H1 (cell line): ENCODE measurements around the gene GTF2IRD1. TPM values are rescaled to one million over a fixed set of nuclear protein-coding genes. Genes with fewer than 3 reads are reported as not detected.
A peak's percentile ranks its signal among the peaks of the same experiment; 100 is the strongest.

Experiments
- CTCF ChIA-PET: fragments of 300-600 bp; sonication (Branson Sonifier 250); formaldehyde crosslinking; loops from one replicate; lab custom pipeline; 2021; ENCODE audit not compliant: partially characterized antibody; lab: Charles Lee
- POLR2A ChIA-PET: fragments of 300-600 bp; sonication (Branson Sonifier 250); formaldehyde crosslinking; loops from one replicate; lab custom pipeline; 2021; ENCODE audit warnings: inconsistent platforms; ENCODE audit not compliant: partially characterized antibody; lab: Charles Lee
- DNase-seq, 2 experiments: peaks; one replicate each; pipeline versions ENCODE4 v3.0.0 to v3.0.0-alpha.2; 2010 to 2022; ENCODE audit warnings: low spot score in 2 of 2, low read depth in 1 of 2, mixed read lengths in 1 of 2
- FAIRE-seq: peaks from 2 replicates; lab custom pipeline; 2011; peaks lifted over from hg19 to GRCh38; lab: Jason Lieb, UNC
- H2AFZ ChIP-seq: 2 replicates; pipeline ENCODE4 v1.8.1; 2012; ENCODE audit warnings: low read length, inconsistent platforms
- H2AK5ac ChIP-seq: 2 replicates; pipeline ENCODE4 v1.6.1; 2013; ENCODE audit warnings: low read depth, low read length
- H2BK120ac ChIP-seq: replicated peaks from 2 replicates; pipeline ENCODE3; 2013; ENCODE audit warnings: low read depth, low read length, inconsistent platforms
- H2BK12ac ChIP-seq: 2 replicates; pipeline ENCODE4 v1.6.1; 2013; ENCODE audit warnings: low read depth, low read length
- H2BK15ac ChIP-seq: 2 replicates; pipeline ENCODE4 v1.6.1; 2013; ENCODE audit warnings: low read length
- H2BK20ac ChIP-seq: 2 replicates; pipeline ENCODE4 v1.6.1; 2013; ENCODE audit warnings: low read length
- H2BK5ac ChIP-seq: 2 replicates; pipeline ENCODE4 v1.6.1; 2013; ENCODE audit warnings: low read depth, low read length
- H3K14ac ChIP-seq: 2 replicates; pipeline ENCODE4 v1.6.1; 2013; ENCODE audit warnings: inconsistent platforms; ENCODE audit not compliant: insufficient read length
- H3K18ac ChIP-seq: 2 replicates; pipeline ENCODE4 v1.6.1; 2013; ENCODE audit warnings: low read length; ENCODE audit errors: extremely low read depth
- H3K23ac ChIP-seq: 2 replicates; pipeline ENCODE4 v1.6.1; 2013; ENCODE audit warnings: inconsistent platforms; ENCODE audit not compliant: insufficient read length
- H3K23me2 ChIP-seq: 2 replicates; pipeline ENCODE4 v1.6.1; 2013; ENCODE audit warnings: low read depth, low read length
- H3K27ac ChIP-seq: 2 replicates; pipeline ENCODE4 v1.6.1; 2011; ENCODE audit warnings: low read depth, low read length, inconsistent platforms
- H3K27me3 ChIP-seq, 4 experiments: replicated peaks in 1 of 4; 1 replicate in 1 of 4; 2 replicates in 3 of 4; pipeline versions ENCODE4 v1.6.1 to v1.8.1; 2011 to 2013; ENCODE audit warnings: low read length in 3 of 4, mild to moderate bottlenecking in 3 of 4, inconsistent platforms in 2 of 4, mixed read lengths in 2 of 4, moderate library complexity in 1 of 4; ENCODE audit not compliant: control insufficient read depth in 3 of 4, insufficient read depth in 3 of 4; ENCODE audit errors: extremely low read depth in 1 of 4
- H3K36me3 ChIP-seq, 4 experiments: 2 replicates each; pipeline versions ENCODE4 v1.6.1 to v1.8.1; 2011 to 2013; ENCODE audit warnings: mild to moderate bottlenecking in 4 of 4, low read length in 3 of 4, moderate library complexity in 2 of 4, control low read depth in 1 of 4, inconsistent platforms in 1 of 4; ENCODE audit not compliant: insufficient read depth in 4 of 4, control insufficient read depth in 2 of 4
- H3K4ac ChIP-seq: replicated peaks from 2 replicates; pipeline ENCODE3; 2013; ENCODE audit warnings: low read length, low read depth, mixed read lengths, inconsistent platforms; ENCODE audit not compliant: insufficient read length
- H3K4me1 ChIP-seq, 4 experiments: replicated peaks in 1 of 4; 1 replicate in 1 of 4; 2 replicates in 3 of 4; pipeline versions ENCODE4 v1.6.1 to v1.8.1; 2011 to 2013; ENCODE audit warnings: low read length in 3 of 4, inconsistent platforms in 2 of 4, mixed read lengths in 1 of 4; ENCODE audit not compliant: insufficient read depth in 4 of 4, control insufficient read depth in 3 of 4
- H3K4me2 ChIP-seq, 2 experiments: 2 replicates each; pipeline versions ENCODE4 v1.6.1 to v1.8.1; 2011 to 2013; ENCODE audit warnings: low read depth in 2 of 2, low read length in 2 of 2, control low read depth in 1 of 2, inconsistent platforms in 1 of 2, mild to moderate bottlenecking in 1 of 2; ENCODE audit not compliant: insufficient read depth in 1 of 2
- H3K4me3 ChIP-seq, 4 experiments: fragments of 200-600, 300-600 bp in 1 of 4; sonication (generic), shearing (Covaris generic), sonication (Bioruptor Twin) in 1 of 4; 2 replicates each; pipeline versions ENCODE4 v1.5.1 to v1.8.1; 2011 to 2016; ENCODE audit warnings: low read length in 4 of 4, low read depth in 3 of 4, control low read depth in 2 of 4, inconsistent platforms in 2 of 4, mild to moderate bottlenecking in 2 of 4, mixed read lengths in 1 of 4, moderate library complexity in 1 of 4; ENCODE audit not compliant: insufficient read depth in 2 of 4; ENCODE audit errors: extremely low read depth in 1 of 4
- H3K56ac ChIP-seq: replicated peaks from 2 replicates; pipeline ENCODE3; 2013; ENCODE audit warnings: low read depth, mild to moderate bottlenecking, mixed read lengths, low read length, inconsistent platforms; ENCODE audit not compliant: insufficient read length
- H3K79me1 ChIP-seq: 2 replicates; pipeline ENCODE4 v1.6.1; 2013; ENCODE audit warnings: low read depth, low read length, control low read depth
- H3K79me2 ChIP-seq, 2 experiments: 2 replicates each; pipeline versions ENCODE4 v1.6.1 to v1.8.1; 2012 to 2013; ENCODE audit warnings: low read length in 2 of 2, mild to moderate bottlenecking in 2 of 2, inconsistent platforms in 1 of 2; ENCODE audit not compliant: insufficient read depth in 2 of 2, control insufficient read depth in 1 of 2
- H3K9ac ChIP-seq, 4 experiments: replicated peaks in 1 of 4; 1 replicate in 1 of 4; 2 replicates in 3 of 4; pipeline versions ENCODE4 v1.6.1 to v1.8.1; 2011 to 2013; ENCODE audit warnings: low read depth in 3 of 4, low read length in 3 of 4, control low read depth in 2 of 4, mild to moderate bottlenecking in 2 of 4, moderate library complexity in 2 of 4, inconsistent platforms in 1 of 4; ENCODE audit errors: extremely low read depth in 1 of 4
- H3K9me3 ChIP-seq, 2 experiments: 2 replicates each; pipeline versions ENCODE4 v1.6.1 to v1.8.1; 2012 to 2013; ENCODE audit warnings: mild to moderate bottlenecking in 2 of 2, moderate library complexity in 2 of 2, control low read depth in 1 of 2, inconsistent platforms in 1 of 2, low read depth in 1 of 2, low read length in 1 of 2, mixed read lengths in 1 of 2; ENCODE audit not compliant: insufficient read depth in 2 of 2
- H4K20me1 ChIP-seq, 2 experiments: replicated peaks in 1 of 2; 2 replicates each; pipeline versions ENCODE3 to v1.8.1; 2011 to 2013; ENCODE audit warnings: inconsistent platforms in 2 of 2, low read length in 2 of 2, mild to moderate bottlenecking in 1 of 2; ENCODE audit not compliant: insufficient read depth in 2 of 2, control insufficient read depth in 1 of 2
- H4K5ac ChIP-seq: 2 replicates; pipeline ENCODE4 v1.6.1; 2013; ENCODE audit warnings: low read length, low read depth, mixed read lengths, inconsistent platforms; ENCODE audit not compliant: insufficient read length
- H4K8ac ChIP-seq: 2 replicates; pipeline ENCODE4 v1.8.0; 2013; ENCODE audit warnings: mild to moderate bottlenecking, moderate library complexity, low read length, inconsistent platforms; ENCODE audit not compliant: insufficient read depth; ENCODE audit errors: extremely low read depth
- H4K91ac ChIP-seq: replicated peaks from 2 replicates; pipeline ENCODE3; 2013; ENCODE audit warnings: low read length, mixed read lengths, inconsistent platforms; ENCODE audit not compliant: insufficient read length
- CEBPB ChIP-seq: IDR thresholded peaks from 2 replicates; pipeline ENCODE4 v1.6.1; 2012; ENCODE audit warnings: low read depth, low read length
- CREB1 ChIP-seq: IDR thresholded peaks from 2 replicates; pipeline ENCODE4 v1.6.1; 2012; ENCODE audit warnings: inconsistent platforms
- CTBP2 ChIP-seq: IDR thresholded peaks from 2 replicates; pipeline ENCODE4 v1.7.0; 2011; ENCODE audit warnings: borderline replicate concordance, mild to moderate bottlenecking, moderate library complexity, mixed read lengths, low read length; ENCODE audit not compliant: insufficient read depth, insufficient read length
- E2F6 ChIP-seq: IDR thresholded peaks from 2 replicates; pipeline ENCODE4 v1.6.1; 2012; ENCODE audit warnings: inconsistent platforms
- EP300 ChIP-seq, 2 experiments: IDR thresholded peaks; 1 replicate in 1 of 2; 2 replicates in 1 of 2; pipeline ENCODE4 v1.6.1; 2011 to 2012; ENCODE audit warnings: low read depth in 2 of 2, low read length in 2 of 2, mild to moderate bottlenecking in 2 of 2, borderline replicate concordance in 1 of 2, inconsistent platforms in 1 of 2, moderate library complexity in 1 of 2
- EZH2 ChIP-seq: fragments of 200-600 bp; sonication (generic); IDR thresholded peaks from 2 replicates; pipeline ENCODE4 v1.7.1; 2012; ENCODE audit warnings: low read depth, mild to moderate bottlenecking, moderate library complexity, low read length, inconsistent platforms; ENCODE audit not compliant: severe bottlenecking
- JUN ChIP-seq: IDR thresholded peaks from 2 replicates; pipeline ENCODE4 v1.6.1; 2011; ENCODE audit warnings: low read depth, mild to moderate bottlenecking, improper control_type of control experiment, low read length
- KDM1A ChIP-seq: fragments of 200-600, 300-600 bp; sonication (generic); IDR thresholded peaks from 2 replicates; pipeline ENCODE4 v1.7.1; 2016; ENCODE audit warnings: mild to moderate bottlenecking, low read length, borderline replicate concordance
- TBP ChIP-seq: IDR thresholded peaks from 2 replicates; pipeline ENCODE4 v1.6.1; 2011; ENCODE audit warnings: low read depth, low read length, improper control_type of control experiment
- TEAD4 ChIP-seq: IDR thresholded peaks from 2 replicates; pipeline ENCODE4 v1.6.1; 2012; ENCODE audit warnings: low read depth, low read length, inconsistent platforms, mixed read lengths
- YY1 ChIP-seq: IDR thresholded peaks from 2 replicates; pipeline ENCODE4 v1.6.1; 2011; ENCODE audit warnings: low read depth, mild to moderate bottlenecking, low read length
- WGBS, 2 experiments: shearing (Covaris generic) in 1 of 2; methylation state at CpG; one replicate each; pipeline versions ENCODE4 v1.1.6 to v1.1.7; 2013 to 2015; ENCODE audit warnings: low lambda C conversion rate in 2 of 2, mixed read lengths in 2 of 2, inconsistent platforms in 1 of 2, low coverage in 1 of 2, missing lambda C conversion rate in 1 of 2; ENCODE audit not compliant: insufficient replicate concordance in 2 of 2, insufficient coverage in 1 of 2, insufficient read length in 1 of 2; ENCODE audit errors: extremely low coverage in 1 of 2, missing lambda C conversion rate in 1 of 2; 5-methylcytosine and 5-hydroxymethylcytosine counted together
- polyA plus RNA-seq, 7 experiments: library from polyadenylated mRNA; depleted of rRNA in 3 of 7; stranded (reverse) in 5 of 7; unstranded in 2 of 7; fragments of >200 nt in 5 of 7; fragments of 200-250 nt in 2 of 7; gene quantifications; 1 replicate in 5 of 7; 2 replicates in 1 of 7; 4 replicates in 1 of 7; pipeline versions ENCODE4 v1.2.1 to v1.2.3, GENCODE V29; 2011 to 2013; ENCODE audit warnings: missing spikeins in 2 of 7, mixed read lengths in 2 of 7
- total RNA-seq: library from RNA; stranded (reverse); fragmentation: NEBNext Ultra II Directional; extraction: Animal tissue kit (Norgen Biotek cat#: 25700); gene quantifications from 2 replicates; pipeline ENCODE4 v1.2.1, GENCODE V29; 2021

Gene GTF2IRD1
- total and polyA plus RNA-seq, 2 of the 8 experiments (the other 6 are each of a cell fraction or from before 2014, with no cell fraction given): 27.4 to 45.4 TPM

- Histone ChIP-seq H3K56ac (no peak overlapping the region), H3K79me2 (no peaks in the 10 kb centered on the region), H3K4me2 (peak overlapping the region; percentile 15 to 52; a peak in 3 of 4 replicates), H3K4ac (no peak overlapping the region), H3K23ac (no peak overlapping the region), H4K91ac (peak overlapping the region; percentile 97), H2AK5ac (peak overlapping the region; percentile 96; the same call in 1 of the 2 replicates), H2BK20ac (peak overlapping the region; percentile 66; the same call in 1 of the 2 replicates), H3K27me3 (no peaks in the 10 kb centered on the region), H3K36me3 (no peaks in the 10 kb centered on the region), H3K9ac (no peak overlapping the region; a peak in 2 of 7 replicates), H4K5ac (peak overlapping the region; percentile 14), H2BK12ac (peak overlapping the region; percentile 100; the same call in 1 of the 2 replicates), H3K27ac (peak overlapping the region; percentile 41; the same call in 1 of the 2 replicates), H3K4me3 (peak overlapping the region in 2 of 4 experiments; percentile 14 to 40; a peak in 4 of 8 replicates), H3K18ac (peak overlapping the region; percentile 94), H3K4me1 (peaks cover 5 to 19% (median 14%) of the 10 kb centered on the region in 4 experiments), H3K79me1 (no peaks in the 10 kb centered on the region), H2AFZ (peak overlapping the region; percentile 27; the same call in 1 of the 2 replicates), H3K23me2 (no peaks in the 10 kb centered on the region), H2BK120ac (peak overlapping the region; percentile 98), H4K8ac (no peak overlapping the region; the same call in 1 of the 2 replicates), H3K14ac (no peak overlapping the region), H3K9me3 (no peaks in the 10 kb centered on the region), H4K20me1 (no peaks in the 10 kb centered on the region), H2BK5ac (peak overlapping the region; percentile 95; the same call in 1 of the 2 replicates), H2BK15ac (peak overlapping the region; percentile 81; the same call in 1 of the 2 replicates)
- POLR2A ChIA-PET: interaction anchor here (0.6 to 1.5 kb wide), 3 partner anchors 9 to 12 kb away, joined by 3 to 5 read pairs (median 4); no protein-coding TSS in a partner anchor
- DNase-seq (peak in 1 of 2 experiments; percentile 73), FAIRE-seq (peak; percentile 39)
- CTCF ChIA-PET: interaction anchor here (0.7 to 7.6 kb wide), 10 partner anchors 10 to 154 kb away, joined by 3 to 55 read pairs (median 6); no protein-coding TSS in a partner anchor
- 6% methylated on average over 17 of the region's 17 CpGs; no CpG with 5 or more reads in 1 of the 2 experiments for WGBS, 2 experiments
- 0 out of 2 replicates have a peak, but pooled peaks have one; percentile 18 for TF ChIP-seq TBP
- no peak for TF ChIP-seq EZH2
- TF ChIP-seq YY1: 0 out of 2 replicates have a peak, but pooled peaks have one; percentile 26
- no peak for TF ChIP-seq KDM1A
- TF ChIP-seq CREB1: peak; percentile 21; the same call in 1 of the 2 replicates
- TF ChIP-seq EP300 (IDR thresholded peaks at IDR 0.05; ENCODE audit: borderline replicate concordance in 1 of 2, low read depth in 2 of 2, low read length in 2 of 2): no peak
- TF ChIP-seq E2F6: no peak
- TF ChIP-seq JUN: 0 out of 2 replicates have a peak, but pooled peaks have one; percentile 36
- peak; percentile 71 for TF ChIP-seq TEAD4
- peak; percentile 66; the same call in 1 of the 2 replicates for TF ChIP-seq CEBPB
- TF ChIP-seq CTBP2: no peak
Observed at GRCh38 chr7:74429153-74429747, 24.5 kb upstream of the GTF2IRD1 start.
